Left lung (tissue), 10 donors: Measurements from ENCODE around the gene GTF2IRD1. TPM values are rescaled to one million over a fixed set of nuclear protein-coding genes. Genes with fewer than 3 reads are reported as not detected.
"Not testable (repeated sequence)": the region's sequence is repeated elsewhere in the genome, so short reads cannot be mapped to it uniquely, and the experiment has no call there.

Experiments
- ATAC-seq: fragments of 200-7000 bp; cut with Tn5 transposase; one replicate; pipeline ENCODE4 v1.9.1; 2020; ENCODE audit warnings: moderate library complexity
- DNase-seq, 4 donors: peaks; one replicate each; pipeline ENCODE4 v3.0.0-alpha.2; 2013 to 2020
- H3K27ac ChIP-seq, 2 donors: fragments of 200-600 bp; sonication (generic) in 1 of 2; one replicate each; pipeline versions ENCODE4 v1.5.0 to v1.8.0; 2020 to 2021
- H3K27me3 ChIP-seq, 2 donors: fragments of 200-600 bp; sonication (generic) in 1 of 2; one replicate each; pipeline versions ENCODE4 v1.5.0 to v1.8.0; 2020 to 2021
- H3K36me3 ChIP-seq, 2 donors: fragments of 200-600 bp; sonication (generic) in 1 of 2; one replicate each; pipeline versions ENCODE4 v1.5.0 to v1.8.0; 2020 to 2021
- H3K4me1 ChIP-seq, 2 donors: fragments of 200-600 bp; one replicate each; pipeline ENCODE4 v1.8.0; 2021
- H3K4me3 ChIP-seq, 2 donors: fragments of 200-600 bp; sonication (generic) in 1 of 2; one replicate each; pipeline versions ENCODE4 v1.5.0 to v1.8.0; 2020 to 2021; ENCODE audit warnings: mild to moderate bottlenecking in 1 of 2
- H3K9me3 ChIP-seq, 2 donors: fragments of 200-600 bp; sonication (generic) in 1 of 2; one replicate each; pipeline versions ENCODE4 v1.5.0 to v1.8.0; 2020 to 2021
- CTCF ChIP-seq, 2 donors: fragments of 200-600 bp; sonication (generic) in 1 of 2; IDR thresholded peaks; one replicate each; pipeline versions ENCODE4 v1.5.0 to v1.8.0; 2021; ENCODE audit warnings: antibody characterized with exemption in 2 of 2
- intact Hi-C, 2 donors: fragments of 100-400 bp; cut with DNase I; formaldehyde crosslinking; loops; one replicate each; pipeline versions ENCODE4 v1.11.2 to v1.14.2; 2022
- polyA plus RNA-seq, 6 donors: library from polyadenylated mRNA; unstranded; fragments of 120-200 nt; gene quantifications; one replicate each; pipeline ENCODE4 v1.2.1, GENCODE V29; 2013; ENCODE audit not compliant: insufficient read length in 6 of 6
- total RNA-seq, 2 donors: library from RNA; stranded (reverse); fragmentation: NEBNext Ultra II Directional; extraction: Animal tissue kit (Norgen Biotek cat#: 25700); gene quantifications; one replicate each; pipeline ENCODE4 v1.2.1, GENCODE V29; 2021
- donor health status: DM: no; HTN: yes; CAD: no.
- donor health status: DM: no; HTN: no; CAD: no.

The GTF2IRD1 gene
- total and polyA plus RNA-seq, 8 donors, result 20.8 to 40.2 (median 33.9) TPM

GRCh38 chr7:74493295-74493694, 39.6 kb downstream of the GTF2IRD1 start:
- ATAC-seq, result no peak
- H3K27me3 ChIP-seq, result no peaks in the 10 kb centered on the region
- H3K27ac ChIP-seq, result no peak overlapping the region
- H3K4me1 ChIP-seq, result no peaks in the 10 kb centered on the region
- H3K4me3 ChIP-seq, result no peak overlapping the region
- H3K9me3 ChIP-seq, result no peaks in the 10 kb centered on the region
- intact Hi-C loops, result no loop called here
- no peak for TF ChIP-seq CTCF (IDR thresholded peaks at IDR 0.05)
- H3K36me3 ChIP-seq, result no peaks in the 10 kb centered on the region
- DNase-seq, result no peak

- DNase-seq, result no peak
- H3K27ac ChIP-seq, result no peak overlapping the region
- no peak for ATAC-seq
- H3K4me1 ChIP-seq, result no peaks in the 10 kb centered on the region
- no peaks in the 10 kb centered on the region for H3K9me3 ChIP-seq
- H3K36me3 ChIP-seq, result no peaks in the 10 kb centered on the region
- no peak for TF ChIP-seq CTCF (IDR thresholded peaks at IDR 0.05)
- H3K4me3 ChIP-seq, result no peak overlapping the region
- no peaks in the 10 kb centered on the region for H3K27me3 ChIP-seq
- intact Hi-C loops, result no loop called here
These were observed 40.4 kb downstream of the GTF2IRD1 start for GRCh38 chr7:74494076-74494548.

- DNase-seq (no peak), ATAC-seq (peak; percentile 50)
- H3K9me3 ChIP-seq, result no peaks in the 10 kb centered on the region
- no peak overlapping the region for H3K4me3 ChIP-seq
- H3K36me3 ChIP-seq, result no peaks in the 10 kb centered on the region
- intact Hi-C loops, result no loop called here
- no peak overlapping the region for H3K27ac ChIP-seq
- TF ChIP-seq CTCF (IDR thresholded peaks at IDR 0.05), result no peak
- no peaks in the 10 kb centered on the region for H3K27me3 ChIP-seq
- no peaks in the 10 kb centered on the region for H3K4me1 ChIP-seq
These were observed 41.7 kb downstream of the GTF2IRD1 start for GRCh38 chr7:74495112-74496086.

- H3K36me3 ChIP-seq, result no peaks in the 10 kb centered on the region
- DNase-seq (no peak), ATAC-seq (no peak)
- TF ChIP-seq CTCF (IDR thresholded peaks at IDR 0.05), result no peak
- H3K9me3 ChIP-seq, result no peaks in the 10 kb centered on the region
- no peaks in the 10 kb centered on the region for H3K27me3 ChIP-seq
- H3K4me1 ChIP-seq, result no peaks in the 10 kb centered on the region
- H3K4me3 ChIP-seq, result no peak overlapping the region
- no peak overlapping the region for H3K27ac ChIP-seq
- intact Hi-C loops, result no loop called here
These were observed 42.6 kb downstream of the GTF2IRD1 start for GRCh38 chr7:74496272-74496671.

- DNase-seq, intact Hi-C loops, ATAC-seq: not testable (repeated sequence)
These were observed 43.1 kb downstream of the GTF2IRD1 start for GRCh38 chr7:74496773-74497172.

More at GRCh38 chr7:74496773-74497172, 43.1 kb downstream of the GTF2IRD1 start:
- not testable (repeated sequence) for H3K36me3 ChIP-seq, H3K4me3 ChIP-seq, H3K27me3 ChIP-seq, H3K4me1 ChIP-seq, H3K27ac ChIP-seq, H3K9me3 ChIP-seq
